SHP77 treated with DMSO at 0.1 percent for 48 hours (cell line): ENCODE results near the gene SKI.

ENCODE experiments used
- DNase-seq: peaks from one replicate; lab custom pipeline; 2025; lab: John Stamatoyannopoulos, UW

Gene SKI

DNA sequence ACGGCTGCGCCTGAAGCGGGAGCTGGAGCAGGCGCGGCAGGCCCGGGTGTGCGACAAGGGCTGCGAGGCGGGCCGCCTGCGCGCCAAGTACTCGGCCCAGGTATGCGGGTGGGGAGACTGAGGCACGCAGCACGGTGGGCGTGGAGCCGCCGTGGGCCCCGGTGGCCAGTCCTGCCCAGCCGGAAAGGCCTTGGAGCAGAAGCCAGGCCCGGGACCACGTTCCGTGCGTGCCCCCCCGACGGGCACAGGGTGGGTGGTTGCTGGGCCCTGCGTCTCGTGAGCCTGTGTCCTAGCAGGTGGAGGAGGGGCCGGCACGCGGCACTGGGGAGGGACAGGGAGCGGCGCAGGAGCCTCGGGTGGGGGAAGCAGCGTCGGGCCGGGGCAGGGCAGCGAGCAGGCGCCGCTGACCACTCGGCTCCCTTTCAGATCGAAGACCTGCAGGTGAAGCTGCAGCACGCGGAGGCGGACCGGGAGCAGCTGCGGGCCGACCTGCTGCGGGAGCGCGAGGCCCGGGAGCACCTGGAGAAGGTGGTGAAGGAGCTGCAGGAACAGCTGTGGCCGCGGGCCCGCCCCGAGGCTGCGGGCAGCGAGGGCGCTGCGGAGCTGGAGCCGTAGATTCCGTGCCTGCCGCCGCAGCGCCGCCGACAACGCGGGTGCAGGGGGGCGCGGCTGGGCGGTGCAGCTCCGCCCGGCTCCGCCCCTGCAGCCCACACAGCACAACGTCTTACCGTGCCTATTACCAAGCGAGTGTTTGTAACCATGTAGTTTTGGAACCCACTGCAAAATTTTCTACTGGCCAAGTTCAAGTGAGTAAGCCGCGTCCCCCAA lies 78.2 kb downstream of the SKI start:
- no peak for DNase-seq

DNA sequence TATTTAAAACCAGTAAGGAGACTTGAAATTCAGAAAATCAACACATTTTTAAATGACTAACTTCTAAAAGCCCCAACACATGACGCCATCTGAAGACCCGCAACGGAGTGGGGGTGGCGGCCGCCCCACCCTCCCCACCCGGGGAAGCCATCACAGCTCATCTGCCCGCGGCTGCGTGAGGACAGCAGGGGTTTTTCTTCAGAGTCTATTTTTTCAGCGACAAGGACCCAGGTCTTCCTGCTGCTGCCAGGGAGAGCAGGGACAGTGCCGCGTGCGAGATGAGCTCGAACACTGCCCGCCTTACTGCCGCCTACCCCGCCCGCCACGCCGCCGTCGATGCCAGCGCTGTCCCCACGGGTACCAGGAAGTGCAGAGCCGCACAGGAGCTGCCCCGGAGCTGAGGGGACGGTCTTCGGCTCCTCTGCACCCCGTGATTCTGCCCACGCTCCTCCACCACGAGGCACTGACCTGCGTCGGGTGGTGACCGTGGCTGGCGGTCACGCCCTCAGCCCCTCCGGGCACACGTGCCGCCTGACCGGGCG lies 79.0 kb downstream of the SKI start:
- DNase-seq: no peak

DNA sequence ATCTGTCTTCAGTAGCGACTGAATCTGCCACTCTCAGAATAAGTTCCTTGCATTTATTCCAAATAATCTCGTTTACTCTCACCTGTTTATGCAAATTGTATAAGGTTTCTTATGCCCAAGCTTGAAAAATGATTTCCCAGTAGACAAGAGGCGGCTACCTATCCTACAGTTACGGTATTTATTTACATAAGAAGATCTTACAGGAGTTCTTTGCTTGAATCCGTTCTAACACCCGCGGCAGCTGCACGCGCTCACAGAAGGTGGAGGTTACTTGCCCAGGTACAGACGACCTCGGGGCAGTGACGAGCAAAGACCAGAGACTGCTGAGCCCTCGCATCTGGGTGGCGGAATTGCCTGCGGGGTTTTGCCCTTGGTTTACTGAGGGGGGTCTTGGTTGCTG lies 79.9 kb downstream of the SKI start:
- no peak for DNase-seq

DNA sequence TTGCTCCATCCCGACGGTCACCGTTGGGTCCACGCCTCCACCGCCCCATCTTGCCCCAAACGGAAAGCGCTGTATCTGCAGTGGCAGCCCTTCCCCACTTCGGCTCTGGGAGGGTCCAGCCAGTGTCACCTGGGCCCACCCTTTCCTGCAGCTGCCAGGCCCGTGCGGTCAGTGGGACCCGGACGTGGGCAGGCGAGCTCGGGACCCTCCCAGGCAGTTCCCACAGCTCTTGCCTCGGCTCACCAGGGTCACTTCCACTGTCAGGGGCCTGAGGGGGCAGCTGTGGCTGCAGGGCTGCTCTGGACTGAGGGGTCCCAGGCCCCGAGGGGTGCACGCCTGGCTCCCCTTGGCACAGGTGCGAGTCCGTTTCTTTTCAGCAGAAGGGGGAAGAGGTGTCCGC lies 80.7 kb downstream of the SKI start:
- no peak for DNase-seq

DNA sequence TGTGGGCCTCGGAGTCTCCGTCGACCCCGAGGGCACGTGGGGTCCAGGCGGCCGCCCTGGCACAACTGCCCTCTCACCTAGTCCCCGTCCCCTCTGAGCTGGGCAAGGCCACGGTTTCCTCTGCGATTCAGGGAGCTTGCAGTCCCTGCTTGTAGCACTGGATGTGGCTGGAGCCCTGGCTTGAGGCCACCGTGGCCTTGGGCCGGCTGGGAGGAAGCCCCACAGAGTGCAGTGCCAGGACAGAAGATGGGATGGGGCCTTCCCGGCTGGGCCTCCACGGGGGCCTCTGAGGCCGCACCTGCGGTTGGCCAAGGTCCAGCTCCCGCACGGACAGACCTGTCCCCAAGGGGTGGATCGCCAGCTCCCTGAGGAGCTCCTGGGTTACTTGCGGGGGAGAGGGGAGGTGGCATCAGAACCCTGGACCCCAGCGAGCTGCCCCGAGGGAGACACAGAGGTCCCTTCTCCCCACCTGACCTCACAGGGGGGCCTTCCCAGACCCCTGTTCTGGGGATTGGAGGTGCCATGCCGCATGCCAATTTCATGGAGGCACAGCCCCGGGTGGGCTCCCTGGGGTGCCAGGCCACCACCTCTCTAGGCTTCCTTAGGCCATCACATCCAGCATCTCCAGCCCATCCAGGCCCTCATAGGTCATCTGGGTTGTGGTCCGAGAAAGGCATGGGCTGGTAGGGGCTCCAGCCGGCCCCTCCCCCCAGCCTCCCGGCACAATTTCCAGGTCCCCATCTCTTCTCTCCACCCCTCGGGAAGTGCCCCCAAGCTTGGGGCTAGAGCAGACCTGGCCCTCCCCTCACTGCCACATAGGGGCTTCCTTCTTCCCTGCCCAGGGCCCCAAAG lies 82.4 kb downstream of the SKI start:
- no peak for DNase-seq

DNA sequence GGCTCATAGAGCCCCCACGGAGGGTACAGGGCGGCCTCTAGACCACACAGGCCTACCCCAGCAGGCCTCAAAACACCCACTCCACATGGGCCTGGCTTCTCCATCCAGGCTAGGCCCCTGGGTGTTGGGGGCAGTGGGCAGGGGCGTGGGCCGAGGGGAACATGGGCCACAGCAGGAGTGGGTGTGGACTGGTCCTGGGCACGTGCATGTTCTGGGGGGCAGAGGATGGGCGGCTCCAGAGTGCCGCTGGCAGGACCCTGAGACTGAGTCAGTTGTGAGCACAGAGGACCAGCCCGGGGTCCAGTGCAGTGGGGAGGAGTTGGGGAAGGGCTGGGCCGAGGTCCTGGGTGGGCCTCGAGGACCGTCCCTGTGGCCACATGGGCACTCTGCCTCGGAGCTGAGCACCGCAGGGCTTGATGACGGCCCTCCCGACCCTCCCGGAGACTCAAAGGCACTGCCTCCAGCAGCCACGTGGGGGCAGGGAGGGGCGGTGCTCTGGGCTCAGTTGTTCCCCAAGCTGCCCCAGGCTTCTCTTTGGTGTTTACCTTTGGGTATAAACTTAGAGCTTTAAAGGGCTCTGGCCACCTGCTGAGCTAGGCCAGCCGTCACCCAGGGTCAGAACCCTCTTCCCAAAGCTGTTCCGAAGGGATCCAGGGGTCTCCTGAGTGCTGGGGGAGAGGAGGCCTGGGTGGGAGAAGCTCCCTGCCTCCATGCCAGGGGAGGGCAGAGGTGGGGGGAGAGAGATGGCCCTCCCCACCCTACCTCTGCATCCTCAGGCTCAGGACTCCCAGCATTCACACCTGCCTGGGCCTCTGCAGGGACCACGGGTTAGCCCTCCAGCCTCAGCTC lies 83.3 kb downstream of the SKI start:
- DNase-seq: peak; percentile 54

DNA sequence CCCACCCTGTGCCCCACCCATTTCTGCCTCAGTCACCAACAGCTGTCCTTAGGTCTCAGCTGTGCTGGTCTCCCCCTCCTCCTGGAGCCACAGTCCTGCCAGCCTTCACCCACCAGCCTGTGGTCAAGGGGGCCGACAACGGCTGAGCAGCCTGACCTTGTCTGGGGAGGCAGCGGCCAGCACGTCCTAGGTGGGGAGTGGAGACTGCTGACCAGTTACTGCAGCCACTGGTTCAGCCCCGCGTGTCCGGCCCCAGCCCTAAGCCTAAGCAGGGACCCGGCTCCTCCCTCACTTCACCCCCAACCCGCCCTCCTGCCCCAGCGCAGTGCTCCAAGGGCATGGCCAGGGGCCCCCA lies 84.0 kb downstream of the SKI start:
- no peak for DNase-seq

DNA sequence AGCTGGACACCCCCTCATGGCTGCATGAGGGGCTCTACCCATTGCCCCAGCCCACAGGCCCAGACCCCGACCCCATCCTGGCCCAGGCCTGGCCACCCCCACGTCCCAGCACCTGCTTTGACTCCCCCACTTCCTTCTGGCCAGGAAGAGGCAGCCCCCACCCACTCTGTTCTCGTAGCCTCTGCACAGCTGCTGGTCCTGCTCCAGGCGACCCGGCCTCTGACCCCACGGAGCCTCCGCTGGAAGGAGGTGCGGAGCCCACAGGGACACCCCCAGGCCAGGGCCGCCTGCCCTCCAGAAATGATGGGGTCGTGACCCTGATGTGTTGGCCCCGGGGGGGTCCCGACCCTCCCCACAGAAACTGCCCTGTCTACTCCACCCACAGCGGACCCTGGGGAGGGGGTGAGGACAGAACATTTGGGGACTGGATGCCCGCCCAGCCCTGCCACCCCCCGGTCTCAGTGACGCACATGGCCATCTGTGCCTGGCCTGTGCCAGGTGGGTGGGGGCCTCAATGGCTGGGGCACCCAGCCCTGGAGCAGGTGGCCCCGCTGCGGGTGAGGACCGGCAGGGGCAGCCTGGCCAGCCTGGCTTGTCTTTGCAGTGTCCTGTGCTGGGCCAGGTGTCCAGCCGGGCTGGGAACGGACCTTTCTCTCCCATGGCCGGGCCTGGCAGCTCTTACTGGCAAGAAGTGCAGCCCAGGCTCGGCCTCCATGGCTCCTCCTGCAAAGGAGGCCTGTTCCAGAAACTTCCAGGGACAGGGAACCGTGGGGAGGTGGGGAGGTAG lies 84.6 kb downstream of the SKI start:
- DNase-seq: peak; percentile 34

DNA sequence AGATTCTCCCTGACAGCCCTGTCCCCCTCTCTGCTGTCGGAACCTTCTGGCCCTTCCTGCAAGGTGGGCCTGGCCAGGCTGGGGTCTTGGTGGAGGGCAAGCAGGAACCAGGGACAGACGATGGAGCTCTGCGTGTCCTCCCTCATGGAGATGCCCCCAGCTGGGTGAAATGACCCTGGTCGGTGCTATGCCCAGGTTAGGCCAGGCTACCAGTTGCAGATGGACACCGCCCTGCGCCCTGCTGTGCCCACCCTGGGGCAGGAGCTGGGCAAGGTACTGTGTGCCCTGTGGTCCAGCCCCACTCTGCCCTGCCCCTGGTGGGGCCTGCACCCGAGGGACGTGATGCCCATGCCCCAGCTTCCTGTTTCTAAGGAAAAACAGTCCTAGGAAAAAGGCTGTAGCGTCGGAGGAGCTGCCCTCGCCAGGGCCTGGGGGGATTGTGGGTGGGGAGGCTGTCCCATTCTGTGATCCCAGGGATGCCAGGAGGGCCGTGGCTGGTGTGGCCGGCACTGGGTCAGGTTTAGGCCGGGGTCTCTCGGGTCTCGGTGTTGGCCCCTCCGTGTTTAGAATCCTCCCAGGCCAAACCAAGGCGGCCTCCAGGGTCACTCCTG lies 85.6 kb downstream of the SKI start:
- no peak for DNase-seq

DNA sequence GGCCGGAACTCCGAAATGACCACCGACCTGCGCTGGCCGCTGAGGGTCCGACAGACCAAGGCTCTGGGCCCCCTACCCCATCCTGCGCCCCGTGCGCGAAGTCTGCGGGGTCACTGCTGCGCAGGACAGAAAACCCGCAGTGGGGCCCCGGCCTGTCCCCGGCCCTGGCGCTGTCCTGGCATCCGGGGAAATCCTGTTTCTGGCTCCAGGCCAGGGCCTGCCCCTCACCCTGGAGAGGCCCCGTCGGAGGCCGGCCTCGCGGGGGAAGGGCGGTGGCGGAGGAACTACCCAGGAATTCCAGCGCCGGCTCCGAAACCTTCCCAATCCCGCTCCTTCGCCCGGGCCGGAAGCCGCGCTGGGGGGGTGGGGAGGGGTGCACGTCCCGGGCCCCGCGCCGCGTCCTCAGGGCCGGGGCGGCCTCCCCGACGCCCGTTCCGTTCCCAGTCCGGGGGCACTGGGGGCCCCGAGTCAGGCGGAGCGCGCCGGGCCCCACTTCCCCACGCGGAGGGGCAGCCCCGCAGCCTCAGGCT lies 86.2 kb downstream of the SKI start:
- no peak for DNase-seq

DNA sequence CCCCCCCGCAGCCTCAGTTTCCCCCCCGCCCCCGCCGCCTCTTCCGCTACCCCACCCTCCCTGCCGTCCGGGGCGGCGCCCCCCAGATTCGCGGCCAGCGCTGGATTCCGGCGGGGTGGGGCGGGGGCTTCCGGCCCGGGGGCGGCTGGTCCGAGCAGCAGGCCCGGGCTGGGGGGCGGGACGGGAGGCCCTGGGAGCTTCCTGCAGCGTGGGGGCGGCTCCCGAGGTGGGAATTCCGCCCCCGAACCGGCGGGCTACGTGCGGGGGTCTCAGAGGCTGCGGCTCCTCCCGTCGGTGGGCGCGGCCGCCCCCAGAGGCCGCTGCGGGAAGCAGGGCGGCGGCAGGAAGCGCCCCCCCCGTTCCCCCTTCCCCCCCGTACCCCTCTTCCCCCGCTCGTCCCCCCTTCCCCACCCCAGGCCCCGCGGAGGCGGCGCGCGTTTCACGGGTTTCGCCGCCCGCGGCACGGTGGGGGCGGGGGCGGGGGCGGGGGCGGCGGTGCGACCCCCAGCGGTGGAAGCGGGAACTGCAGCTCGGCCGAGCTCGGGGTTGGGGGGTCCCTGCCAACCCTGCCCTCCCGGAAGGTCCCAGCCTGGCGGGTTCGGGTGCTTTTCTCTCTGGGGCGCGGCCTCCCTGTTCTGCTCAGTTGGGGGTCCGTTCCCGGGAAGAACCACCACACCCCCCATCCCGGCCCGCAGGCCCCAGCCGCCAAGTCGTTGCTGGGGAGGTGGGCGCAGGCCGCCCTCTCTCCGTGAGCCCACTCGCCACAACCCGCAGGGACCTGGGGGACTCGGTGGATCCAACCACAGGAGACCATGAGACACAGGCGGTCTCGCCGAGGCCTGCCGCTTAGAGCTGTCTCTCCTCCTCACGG lies 86.9 kb downstream of the SKI start:
- no peak for DNase-seq

DNA sequence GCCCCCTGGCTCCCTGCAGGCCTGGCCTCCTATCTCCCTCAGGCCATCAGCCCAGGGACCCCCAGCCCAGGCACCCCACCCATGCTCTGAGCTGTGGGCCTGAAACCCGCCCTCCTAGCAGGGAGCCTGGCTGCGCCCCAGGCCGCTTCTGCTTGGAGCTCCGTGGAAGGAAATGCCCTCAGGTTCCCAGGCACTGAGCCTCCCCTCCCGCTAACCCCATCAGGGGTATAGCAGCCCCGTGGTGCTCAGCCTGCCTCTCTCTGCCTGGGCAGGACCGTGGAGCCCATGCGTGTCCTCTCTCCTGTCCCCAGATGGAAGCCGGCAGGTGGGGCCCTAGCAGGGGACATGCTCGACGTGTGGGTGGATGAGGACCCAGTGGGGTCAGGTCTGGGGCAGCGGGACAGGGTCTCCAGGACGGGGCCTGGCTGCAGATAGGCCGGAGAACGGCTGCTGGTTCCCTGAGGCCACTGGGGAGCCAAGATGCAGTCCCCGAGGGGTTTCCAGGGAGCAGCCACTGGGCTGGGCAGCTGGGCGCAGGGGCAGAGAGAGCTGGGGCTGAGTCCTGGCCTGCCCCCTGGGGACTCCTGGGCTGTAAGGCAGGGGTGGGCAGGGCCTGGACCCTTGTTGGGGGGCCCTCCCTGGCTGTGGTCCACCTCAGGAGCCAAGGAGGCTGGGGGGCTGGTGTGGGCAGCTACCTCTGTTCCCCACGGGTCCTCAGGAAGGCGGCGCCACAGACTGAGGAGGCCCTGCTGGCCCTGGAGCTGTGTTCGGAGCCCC lies 87.7 kb downstream of the SKI start:
- no peak for DNase-seq

DNA sequence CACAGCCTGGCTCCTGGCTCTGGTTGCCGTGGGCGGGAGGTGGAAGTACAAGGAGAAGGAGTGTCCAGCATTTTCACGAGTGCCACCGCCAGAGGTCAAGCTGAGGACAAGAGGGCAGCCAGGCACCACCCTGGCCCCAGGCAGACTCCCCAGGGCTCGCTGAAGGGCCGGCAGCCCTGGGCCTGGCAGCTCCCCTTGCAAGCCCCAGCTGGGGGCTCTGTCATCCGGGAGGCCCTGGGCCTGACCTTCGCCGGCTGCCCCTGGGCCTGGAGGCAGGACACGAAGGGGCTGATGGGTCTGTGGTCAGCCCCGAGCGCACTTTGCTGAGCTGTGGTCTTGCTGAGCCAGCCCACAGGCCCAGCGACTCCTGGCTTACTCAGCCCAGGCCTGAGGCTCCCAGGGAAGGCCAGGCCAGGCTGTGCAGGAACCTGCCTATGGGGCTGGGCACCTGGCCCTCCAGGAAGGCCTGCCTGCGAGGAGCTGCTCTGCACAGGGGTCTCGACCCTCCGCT lies 88.4 kb downstream of the SKI start:
- DNase-seq: no peak

DNA sequence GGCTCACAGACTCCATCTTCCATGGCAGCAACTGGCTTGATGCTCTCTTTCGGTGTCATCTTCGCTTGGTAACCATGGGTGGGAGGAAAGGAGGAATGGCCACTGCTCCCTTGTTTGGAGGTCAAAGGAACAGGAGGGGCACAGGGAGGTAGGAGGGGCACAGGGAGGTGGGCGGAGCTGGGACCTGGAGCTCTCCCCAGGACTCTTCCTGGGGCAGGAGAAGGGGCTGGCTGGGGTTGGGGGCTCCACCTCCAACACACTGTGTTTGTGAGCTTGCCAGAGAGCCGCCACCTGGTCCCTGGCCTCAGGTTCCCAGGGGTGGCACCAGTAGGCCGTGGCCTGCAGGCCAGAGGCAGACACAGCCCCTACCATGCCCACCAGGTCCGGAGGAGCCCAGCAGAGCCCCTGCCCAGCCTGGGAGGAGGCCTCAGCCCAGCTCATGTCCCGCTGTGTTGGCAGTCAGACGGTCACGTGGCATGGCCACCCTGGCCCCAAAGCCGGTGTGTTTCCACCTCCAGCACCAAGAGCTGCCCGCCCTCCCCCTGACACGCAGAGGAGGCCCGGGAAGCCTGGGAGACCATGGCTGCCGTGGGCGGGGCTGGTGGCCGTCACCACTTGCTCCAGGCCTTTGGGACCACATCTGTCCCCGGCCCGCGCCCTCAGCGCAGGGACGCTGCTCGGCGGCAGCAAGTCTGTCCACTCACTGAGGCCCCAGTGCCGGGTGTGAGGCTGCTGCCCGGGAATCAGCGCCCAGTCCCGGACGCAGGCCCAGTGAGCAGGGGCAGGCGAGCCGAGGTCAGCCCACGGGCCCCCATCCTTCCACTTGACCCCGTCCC lies 89.3 kb downstream of the SKI start:
- DNase-seq: no peak

DNA sequence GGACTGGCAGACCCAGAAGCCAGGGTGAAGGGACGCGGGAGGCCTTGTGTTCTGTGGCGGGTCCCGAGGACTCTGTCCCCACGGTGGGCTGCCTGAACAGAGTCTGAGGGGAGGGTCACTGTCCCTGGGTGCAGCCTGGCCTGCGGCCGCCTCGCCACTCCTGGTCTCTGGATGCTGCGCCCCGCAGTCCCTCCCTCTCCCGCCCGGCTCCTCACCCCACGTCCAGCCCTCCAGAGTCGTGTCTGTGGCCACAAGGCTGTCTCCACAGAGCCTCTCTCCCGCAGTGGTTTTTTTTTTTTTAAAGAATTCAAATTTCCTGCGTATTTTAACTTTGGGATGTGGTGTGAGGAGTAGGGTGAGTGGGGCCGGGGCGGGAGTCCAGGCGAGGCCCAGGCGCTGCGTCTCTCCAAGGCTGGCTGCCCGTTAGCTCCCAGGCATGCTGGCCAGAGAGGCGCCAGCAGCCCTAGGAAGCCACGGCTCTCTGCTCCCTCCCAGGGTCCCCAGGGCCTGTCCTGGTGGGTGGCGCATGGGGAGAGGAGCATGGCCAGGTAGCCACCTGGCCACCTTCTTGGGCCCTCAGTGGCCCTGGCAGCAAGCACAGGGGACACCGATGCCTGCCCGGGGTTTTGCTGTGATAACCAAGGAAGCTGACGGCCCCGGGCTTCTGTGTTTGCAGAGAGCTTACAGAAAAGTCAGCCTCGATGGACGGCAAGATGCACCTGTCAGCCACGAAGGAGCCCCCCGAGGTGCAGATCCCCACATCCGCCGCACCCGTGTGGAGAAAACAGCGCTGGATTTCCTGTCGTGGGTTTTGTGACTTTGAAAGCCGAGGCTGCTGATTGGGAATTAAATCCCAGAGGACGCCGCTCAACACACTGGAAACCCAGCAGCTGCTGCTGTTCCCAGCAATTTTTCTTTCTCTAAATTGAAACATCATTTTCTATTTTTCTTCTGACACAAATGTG lies 90.5 kb downstream of the SKI start:
- no peak for DNase-seq

DNA sequence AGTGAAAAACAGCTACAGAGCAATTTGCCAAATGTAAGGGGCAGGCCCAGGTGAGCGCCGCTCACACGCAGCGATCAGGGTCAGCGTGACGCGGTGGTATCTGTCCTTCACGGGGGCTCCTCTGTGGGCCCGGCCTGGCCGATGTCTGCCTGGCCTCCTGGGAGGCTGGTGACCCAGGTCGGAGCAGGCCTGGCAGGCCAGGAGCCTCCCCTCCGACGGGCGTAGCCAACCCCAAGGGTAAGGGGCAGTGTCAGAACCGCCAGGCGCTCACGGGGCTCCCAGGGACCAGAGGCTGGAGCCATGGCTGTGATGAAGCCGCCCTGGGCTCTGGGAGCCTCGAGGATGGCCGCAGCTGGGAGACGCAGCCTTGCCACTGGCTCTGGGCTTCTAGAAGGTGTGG lies 91.2 kb downstream of the SKI start:
- DNase-seq: no peak

DNA sequence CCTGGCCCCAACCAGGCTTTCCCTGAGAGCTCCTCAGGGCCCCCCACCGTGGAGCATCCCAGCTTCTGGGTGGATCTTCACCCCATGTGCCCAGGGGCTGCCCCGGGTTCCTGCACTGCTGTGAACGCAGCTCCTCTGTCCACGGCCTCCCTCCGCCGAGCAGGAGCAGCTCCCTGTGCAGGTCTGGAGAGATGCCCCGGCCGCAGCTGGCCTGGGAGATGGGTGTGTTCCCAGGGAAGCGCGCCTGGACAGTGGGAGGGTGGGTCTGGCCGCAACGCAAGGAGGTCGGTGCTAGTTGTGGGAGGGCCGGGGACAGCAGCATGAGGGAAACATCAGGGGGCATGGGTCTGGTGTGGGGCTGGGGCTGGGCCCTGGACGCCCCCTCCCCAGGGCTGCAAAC lies 91.9 kb downstream of the SKI start:
- DNase-seq: no peak
